ENCODE results near the gene SLC47A1. TPM values are rescaled to one million over a fixed set of nuclear protein-coding genes. Genes with fewer than 3 reads are reported as not detected.

The SLC47A1 gene
- total and polyA plus RNA-seq, 2 of the 4 experiments (the other 2 are of a cell fraction) = not detected

- ATAC-seq (ENCODE audit: low read depth) = no peak
- H3K9ac ChIP-seq (ENCODE audit: low read depth, low read length) = no peak overlapping the region
- TF ChIP-seq MAFK (IDR thresholded peaks at IDR 0.05; ENCODE audit: low read depth, low read length) (no peak), FOS (IDR thresholded peaks at IDR 0.05; ENCODE audit: low read depth, low read length) (no peak)
- H3K56ac ChIP-seq (ENCODE audit: extremely low read depth, insufficient read depth, low read length) = no peak overlapping the region
- H3K4me2 ChIP-seq (ENCODE audit: low read depth, low read length) = no peak overlapping the region
- WGBS, 2 experiments (ENCODE audit: extremely low coverage in 2 of 2, insufficient read length in 1 of 2) = no CpG with 5 or more reads among the region's 4 CpGs
- no peak overlapping the region for H2AK9ac ChIP-seq (replicated peaks; ENCODE audit: low read depth, low read length, poor library complexity)
- no TSS peak for BruUV-seq (replicated peaks)
- H3K9me3 ChIP-seq (ENCODE audit: control insufficient read depth, insufficient read depth, low read length) = no peaks in the 10 kb centered on the region
- no peaks in the 10 kb centered on the region for H3K79me1 ChIP-seq (ENCODE audit: low read depth in 1 of 2, low read length in 2 of 2)
- no peaks in the 10 kb centered on the region for H3K36me3 ChIP-seq (ENCODE audit: control insufficient read depth, insufficient read depth, low read length)
- H2BK5ac ChIP-seq (ENCODE audit: low read depth, low read length, poor library complexity, severe bottlenecking) = no peak overlapping the region
- no peak overlapping the region for H2BK20ac ChIP-seq (ENCODE audit: low read depth, low read length)
- no peak overlapping the region for H2AK5ac ChIP-seq (ENCODE audit: low read depth, low read length)
- POLR2A ChIA-PET (ENCODE audit: unreplicated experiment) = no interaction called here
- in situ Hi-C loops (cut with MboI; ENCODE audit: low sequenced_read_pairs) = no loop called here
- dilution Hi-C loops (cut with HindIII; ENCODE audit: low sequenced_read_pairs, unreplicated experiment) = no loop called here
- intact Hi-C loops (cut with micrococcal nuclease) = no loop called here
- H2BK120ac ChIP-seq (ENCODE audit: low read depth, low read length) = no peak overlapping the region
- no peak overlapping the region for H4K8ac ChIP-seq (ENCODE audit: low read depth in 2 of 2, low read length in 2 of 2)
- H3K18ac ChIP-seq (ENCODE audit: low read depth, low read length) = no peak overlapping the region
- CTCF ChIA-PET = interaction anchor here (1.0 kb wide), 1 partner anchor 174 kb away, joined by 3 read pairs; no protein-coding TSS in a partner anchor
- no peak overlapping the region for H3K4ac ChIP-seq (ENCODE audit: low read depth, low read length)
- no peaks in the 10 kb centered on the region for H3K9me1 ChIP-seq (ENCODE audit: insufficient read depth, low read length)
- no peak overlapping the region for H3K23ac ChIP-seq (ENCODE audit: low read depth, low read length)
- no peak overlapping the region for H3K14ac ChIP-seq (replicated peaks; ENCODE audit: low read depth, low read length)
- DNase-seq = no peak
- H3K4me3 ChIP-seq (ENCODE audit: insufficient read depth, low read depth, low read length) = no peak overlapping the region
- peaks cover 40% of the 10 kb centered on the region for H3K27me3 ChIP-seq (ENCODE audit: control insufficient read depth, insufficient read depth, low read length)
- H3K27ac ChIP-seq (ENCODE audit: insufficient read depth, low read length) = no peak overlapping the region
- H4K5ac ChIP-seq (ENCODE audit: low read depth, low read length) = no peak overlapping the region
- no peak overlapping the region for H2AFZ ChIP-seq (replicated peaks; ENCODE audit: low read length, poor library complexity)
- no peak overlapping the region for H2BK15ac ChIP-seq (ENCODE audit: low read depth, low read length)
- no peaks in the 10 kb centered on the region for H4K20me1 ChIP-seq (ENCODE audit: insufficient read depth, low read length)
- H4K91ac ChIP-seq (ENCODE audit: insufficient read depth, low read depth, low read length) = no peak overlapping the region
- no peaks in the 10 kb centered on the region for H3K4me1 ChIP-seq (ENCODE audit: control insufficient read depth, insufficient read depth, low read length)
Measured at GRCh38 chr17:19570544-19571062, 36.9 kb downstream of the SLC47A1 start.

All from IMR-90 (cell line).